HEK293 (cell line): ENCODE measurements around the gene LDB2.

Experiments used
- KLF9 ChIP-seq: fragments of 450-650 bp; formaldehyde crosslinking; IDR thresholded peaks from 2 replicates; pipeline ENCODE4 v1.5.1; 2016; ENCODE audit warnings: missing biosample characterization, missing genetic modification characterization, low read depth
- MZF1 ChIP-seq: fragments of 450-650 bp; formaldehyde crosslinking; IDR thresholded peaks from 2 replicates; pipeline ENCODE4 v1.5.1; 2017; ENCODE audit warnings: missing biosample characterization, missing genetic modification characterization, borderline replicate concordance
- ZBTB8A ChIP-seq: fragments of 450-650 bp; formaldehyde crosslinking; IDR thresholded peaks from 2 replicates; pipeline ENCODE4 v1.5.1; 2016; ENCODE audit warnings: missing biosample characterization, missing genetic modification characterization
- ZNF354C ChIP-seq: fragments of 450-650 bp; formaldehyde crosslinking; IDR thresholded peaks from 2 replicates; pipeline ENCODE4 v1.5.1; 2016; ENCODE audit warnings: missing biosample characterization, missing genetic modification characterization, low read depth, borderline replicate concordance
- ZNF404 ChIP-seq: fragments of 450-650 bp; formaldehyde crosslinking; IDR thresholded peaks from 2 replicates; pipeline ENCODE4 v1.5.1; 2017; ENCODE audit warnings: missing biosample characterization, missing genetic modification characterization
- ZNF426 ChIP-seq: fragments of 450-650 bp; formaldehyde crosslinking; IDR thresholded peaks from 2 replicates; pipeline ENCODE4 v1.5.1; 2017; ENCODE audit warnings: missing biosample characterization, missing genetic modification characterization, mild to moderate bottlenecking, inconsistent platforms, moderate library complexity
- TF ChIP-seq, protein P1 (sequence below): fragments of 450-650 bp; formaldehyde crosslinking; IDR thresholded peaks from 2 replicates; pipeline ENCODE4 v1.5.1; 2016; ENCODE audit warnings: missing biosample characterization, missing genetic modification characterization
- TF ChIP-seq, protein P2 (sequence below): fragments of 450-650 bp; formaldehyde crosslinking; IDR thresholded peaks from 2 replicates; pipeline ENCODE4 v1.5.1; 2016; ENCODE audit warnings: missing biosample characterization, missing genetic modification characterization, low read depth
- TF ChIP-seq, protein P3 (sequence below): fragments of 450-650 bp; formaldehyde crosslinking; IDR thresholded peaks from 2 replicates; pipeline ENCODE4 v1.5.1; 2016; ENCODE audit warnings: missing biosample characterization, missing genetic modification characterization

DNA sequence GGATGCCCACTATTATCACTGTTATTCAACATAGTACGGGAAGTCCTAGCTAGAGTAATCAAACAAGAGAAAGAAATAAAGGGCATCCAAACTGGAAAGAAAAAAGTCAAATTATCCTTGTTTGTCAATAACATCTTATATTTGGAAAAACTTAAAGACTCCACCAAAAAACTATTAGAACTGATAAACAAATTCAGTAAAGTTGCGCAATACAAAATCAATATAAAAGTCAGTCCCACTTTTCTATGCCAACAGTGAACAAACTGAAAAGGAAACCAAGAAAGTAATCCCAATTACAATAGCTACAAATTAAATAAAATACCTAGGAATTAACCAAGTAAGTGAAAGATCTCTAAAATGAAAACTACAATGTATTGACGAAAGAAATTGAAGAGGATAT lies 321.3 kb downstream of the LDB2 start:
- TF ChIP-seq ZBTB8A (tag by site-specific recombination) (no peak), ZNF404 (no peak), KLF9 (tag by site-specific recombination) (no peak), ZNF354C (tag by site-specific recombination) (no peak), ZNF426 (tag by site-specific recombination) (no peak), MZF1 (tag by site-specific recombination) (no peak)
- TF ChIP-seq, protein P1, sequence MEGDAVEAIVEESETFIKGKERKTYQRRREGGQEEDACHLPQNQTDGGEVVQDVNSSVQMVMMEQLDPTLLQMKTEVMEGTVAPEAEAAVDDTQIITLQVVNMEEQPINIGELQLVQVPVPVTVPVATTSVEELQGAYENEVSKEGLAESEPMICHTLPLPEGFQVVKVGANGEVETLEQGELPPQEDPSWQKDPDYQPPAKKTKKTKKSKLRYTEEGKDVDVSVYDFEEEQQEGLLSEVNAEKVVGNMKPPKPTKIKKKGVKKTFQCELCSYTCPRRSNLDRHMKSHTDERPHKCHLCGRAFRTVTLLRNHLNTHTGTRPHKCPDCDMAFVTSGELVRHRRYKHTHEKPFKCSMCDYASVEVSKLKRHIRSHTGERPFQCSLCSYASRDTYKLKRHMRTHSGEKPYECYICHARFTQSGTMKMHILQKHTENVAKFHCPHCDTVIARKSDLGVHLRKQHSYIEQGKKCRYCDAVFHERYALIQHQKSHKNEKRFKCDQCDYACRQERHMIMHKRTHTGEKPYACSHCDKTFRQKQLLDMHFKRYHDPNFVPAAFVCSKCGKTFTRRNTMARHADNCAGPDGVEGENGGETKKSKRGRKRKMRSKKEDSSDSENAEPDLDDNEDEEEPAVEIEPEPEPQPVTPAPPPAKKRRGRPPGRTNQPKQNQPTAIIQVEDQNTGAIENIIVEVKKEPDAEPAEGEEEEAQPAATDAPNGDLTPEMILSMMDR (tag by site-specific recombination), result no peak
- TF ChIP-seq, protein P2, sequence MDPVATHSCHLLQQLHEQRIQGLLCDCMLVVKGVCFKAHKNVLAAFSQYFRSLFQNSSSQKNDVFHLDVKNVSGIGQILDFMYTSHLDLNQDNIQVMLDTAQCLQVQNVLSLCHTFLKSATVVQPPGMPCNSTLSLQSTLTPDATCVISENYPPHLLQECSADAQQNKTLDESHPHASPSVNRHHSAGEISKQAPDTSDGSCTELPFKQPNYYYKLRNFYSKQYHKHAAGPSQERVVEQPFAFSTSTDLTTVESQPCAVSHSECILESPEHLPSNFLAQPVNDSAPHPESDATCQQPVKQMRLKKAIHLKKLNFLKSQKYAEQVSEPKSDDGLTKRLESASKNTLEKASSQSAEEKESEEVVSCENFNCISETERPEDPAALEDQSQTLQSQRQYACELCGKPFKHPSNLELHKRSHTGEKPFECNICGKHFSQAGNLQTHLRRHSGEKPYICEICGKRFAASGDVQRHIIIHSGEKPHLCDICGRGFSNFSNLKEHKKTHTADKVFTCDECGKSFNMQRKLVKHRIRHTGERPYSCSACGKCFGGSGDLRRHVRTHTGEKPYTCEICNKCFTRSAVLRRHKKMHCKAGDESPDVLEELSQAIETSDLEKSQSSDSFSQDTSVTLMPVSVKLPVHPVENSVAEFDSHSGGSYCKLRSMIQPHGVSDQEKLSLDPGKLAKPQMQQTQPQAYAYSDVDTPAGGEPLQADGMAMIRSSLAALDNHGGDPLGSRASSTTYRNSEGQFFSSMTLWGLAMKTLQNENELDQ (tag by site-specific recombination), result no peak
- TF ChIP-seq, protein P3, sequence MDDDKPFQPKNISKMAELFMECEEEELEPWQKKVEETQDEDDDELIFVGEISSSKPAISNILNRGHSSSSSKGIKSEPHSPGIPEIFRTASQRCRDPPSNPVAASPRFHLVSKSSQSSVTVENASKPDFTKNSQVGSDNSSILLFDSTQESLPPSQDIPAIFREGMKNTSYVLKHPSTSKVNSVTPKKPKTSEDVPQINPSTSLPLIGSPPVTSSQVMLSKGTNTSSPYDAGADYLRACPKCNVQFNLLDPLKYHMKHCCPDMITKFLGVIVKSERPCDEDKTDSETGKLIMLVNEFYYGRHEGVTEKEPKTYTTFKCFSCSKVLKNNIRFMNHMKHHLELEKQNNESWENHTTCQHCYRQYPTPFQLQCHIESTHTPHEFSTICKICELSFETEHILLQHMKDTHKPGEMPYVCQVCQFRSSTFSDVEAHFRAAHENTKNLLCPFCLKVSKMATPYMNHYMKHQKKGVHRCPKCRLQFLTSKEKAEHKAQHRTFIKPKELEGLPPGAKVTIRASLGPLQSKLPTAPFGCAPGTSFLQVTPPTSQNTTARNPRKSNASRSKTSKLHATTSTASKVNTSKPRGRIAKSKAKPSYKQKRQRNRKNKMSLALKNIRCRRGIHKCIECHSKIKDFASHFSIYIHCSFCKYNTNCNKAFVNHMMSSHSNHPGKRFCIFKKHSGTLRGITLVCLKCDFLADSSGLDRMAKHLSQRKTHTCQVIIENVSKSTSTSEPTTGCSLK (tag by site-specific recombination), result no peak
